HEK293 (cell line): Measurements from ENCODE around the gene LBHD2.

Experiments
- GLIS1 ChIP-seq: fragments of 450-650 bp; formaldehyde crosslinking; IDR thresholded peaks from 2 replicates; pipeline ENCODE4 v1.5.1; 2016; ENCODE audit warnings: missing biosample characterization, missing genetic modification characterization
- KLF16 ChIP-seq: fragments of 450-650 bp; formaldehyde crosslinking; IDR thresholded peaks from 2 replicates; pipeline ENCODE4 v1.5.1; 2017; ENCODE audit warnings: missing biosample characterization, missing genetic modification characterization
- ZBTB1 ChIP-seq: fragments of 450-650 bp; formaldehyde crosslinking; IDR thresholded peaks from 2 replicates; pipeline ENCODE4 v1.5.1; 2016; ENCODE audit warnings: missing biosample characterization, missing genetic modification characterization
- ZBTB7A ChIP-seq: fragments of 450-650 bp; formaldehyde crosslinking; IDR thresholded peaks from 2 replicates; pipeline ENCODE4 v1.5.1; 2016; ENCODE audit warnings: low read depth, missing biosample characterization, missing genetic modification characterization
- ZFHX2 ChIP-seq: fragments of 450-650 bp; formaldehyde crosslinking; conservative IDR thresholded peaks from 2 replicates; pipeline ENCODE4 v1.5.1; 2016; ENCODE audit warnings: missing biosample characterization, missing genetic modification characterization
- ZNF140 ChIP-seq: fragments of 450-650 bp; formaldehyde crosslinking; IDR thresholded peaks from 2 replicates; pipeline ENCODE4 v1.5.1; 2016; ENCODE audit warnings: missing biosample characterization, missing genetic modification characterization
- ZNF561 ChIP-seq: fragments of 450-650 bp; IDR thresholded peaks from 2 replicates; pipeline ENCODE4 v1.5.1; 2018; ENCODE audit warnings: missing biosample characterization, missing genetic modification characterization, borderline replicate concordance
- ZNF629 ChIP-seq: fragments of 450-650 bp; formaldehyde crosslinking; IDR thresholded peaks from 2 replicates; pipeline ENCODE4 v1.5.1; 2017; ENCODE audit warnings: missing biosample characterization, missing genetic modification characterization
- ZNF670 ChIP-seq: fragments of 450-650 bp; formaldehyde crosslinking; IDR thresholded peaks from 2 replicates; pipeline ENCODE4 v1.5.1; 2016; ENCODE audit warnings: missing biosample characterization, missing genetic modification characterization, low read depth

GRCh38 chr14:103104389-103104653 lies 20.3 kb downstream of the LBHD2 start:
- TF ChIP-seq ZNF629 (tag by site-specific recombination): no peak
- TF ChIP-seq KLF16 (tag by site-specific recombination): no peak
- no peak for TF ChIP-seq ZNF140 (tag by site-specific recombination)
- no peak for TF ChIP-seq ZNF561 (tag by site-specific recombination)
- no peak for TF ChIP-seq ZBTB7A
- no peak for TF ChIP-seq ZNF670 (tag by site-specific recombination)
- TF ChIP-seq ZBTB1 (tag by site-specific recombination): no peak
- TF ChIP-seq GLIS1: no peak
- TF ChIP-seq ZFHX2: no peak
